HG02610 (cell line): ENCODE data around the gene PLEKHG4.

ENCODE experiments used
- ATAC-seq: cut with Tn5 transposase; IDR thresholded peaks from one replicate; pipeline ENCODE4 v1.9.1; 2021; ENCODE audit warnings: mild to moderate bottlenecking, moderate library complexity; ENCODE audit not compliant: unreplicated experiment

The PLEKHG4 gene

GRCh38 chr16:67259705-67260104 is 19.6 kb upstream of the PLEKHG4 start:
- ATAC-seq = no peak

- no peak for ATAC-seq
These were observed 18.8 kb upstream of the PLEKHG4 start for GRCh38 chr16:67260426-67261063.

GRCh38 chr16:67263201-67263600 is 16.1 kb upstream of the PLEKHG4 start:
- no peak for ATAC-seq

GRCh38 chr16:67264277-67264676 is 15.1 kb upstream of the PLEKHG4 start:
- ATAC-seq = no peak

- ATAC-seq = no peak
These were observed 14.5 kb upstream of the PLEKHG4 start for GRCh38 chr16:67264866-67265265.

GRCh38 chr16:67265834-67266233 is 13.5 kb upstream of the PLEKHG4 start:
- no peak for ATAC-seq

GRCh38 chr16:67268136-67268579 is 11.2 kb upstream of the PLEKHG4 start:
- no peak for ATAC-seq

GRCh38 chr16:67269766-67270165 is 9.6 kb upstream of the PLEKHG4 start:
- ATAC-seq = no peak

- ATAC-seq = no peak
These were observed 8.4 kb upstream of the PLEKHG4 start for GRCh38 chr16:67270931-67271338.

GRCh38 chr16:67271446-67271845 is 7.9 kb upstream of the PLEKHG4 start:
- ATAC-seq = no peak

GRCh38 chr16:67275321-67275720 is 4.0 kb upstream of the PLEKHG4 start:
- ATAC-seq = no peak

- no peak for ATAC-seq
These were observed 1.9 kb upstream of the PLEKHG4 start for GRCh38 chr16:67277294-67277998.

GRCh38 chr16:67277999-67278772 is 1.1 kb upstream of the PLEKHG4 start:
- no peak for ATAC-seq

GRCh38 chr16:67278773-67279295 is 498 bp upstream of the PLEKHG4 start:
- ATAC-seq = peak; percentile 20

GRCh38 chr16:67280090-67281015 is 1.0 kb downstream of the PLEKHG4 start:
- no peak for ATAC-seq

- no peak for ATAC-seq
These were observed 2.5 kb downstream of the PLEKHG4 start for GRCh38 chr16:67281536-67282446.

GRCh38 chr16:67282447-67282805 is 3.1 kb downstream of the PLEKHG4 start:
- no peak for ATAC-seq

- ATAC-seq = no peak
These were observed 3.9 kb downstream of the PLEKHG4 start for GRCh38 chr16:67283039-67283825.
